ENCODE data around the gene CYTH4. TPM values are rescaled to one million over a fixed set of nuclear protein-coding genes. Genes with fewer than 3 reads are reported as not detected.

The CYTH4 gene
- total and polyA plus RNA-seq, 10 of the 15 experiments (the other 5 are each of a cell fraction or from before 2014, with no cell fraction given), result 1.5 to 27.3 (median 16.9) TPM

DNA sequence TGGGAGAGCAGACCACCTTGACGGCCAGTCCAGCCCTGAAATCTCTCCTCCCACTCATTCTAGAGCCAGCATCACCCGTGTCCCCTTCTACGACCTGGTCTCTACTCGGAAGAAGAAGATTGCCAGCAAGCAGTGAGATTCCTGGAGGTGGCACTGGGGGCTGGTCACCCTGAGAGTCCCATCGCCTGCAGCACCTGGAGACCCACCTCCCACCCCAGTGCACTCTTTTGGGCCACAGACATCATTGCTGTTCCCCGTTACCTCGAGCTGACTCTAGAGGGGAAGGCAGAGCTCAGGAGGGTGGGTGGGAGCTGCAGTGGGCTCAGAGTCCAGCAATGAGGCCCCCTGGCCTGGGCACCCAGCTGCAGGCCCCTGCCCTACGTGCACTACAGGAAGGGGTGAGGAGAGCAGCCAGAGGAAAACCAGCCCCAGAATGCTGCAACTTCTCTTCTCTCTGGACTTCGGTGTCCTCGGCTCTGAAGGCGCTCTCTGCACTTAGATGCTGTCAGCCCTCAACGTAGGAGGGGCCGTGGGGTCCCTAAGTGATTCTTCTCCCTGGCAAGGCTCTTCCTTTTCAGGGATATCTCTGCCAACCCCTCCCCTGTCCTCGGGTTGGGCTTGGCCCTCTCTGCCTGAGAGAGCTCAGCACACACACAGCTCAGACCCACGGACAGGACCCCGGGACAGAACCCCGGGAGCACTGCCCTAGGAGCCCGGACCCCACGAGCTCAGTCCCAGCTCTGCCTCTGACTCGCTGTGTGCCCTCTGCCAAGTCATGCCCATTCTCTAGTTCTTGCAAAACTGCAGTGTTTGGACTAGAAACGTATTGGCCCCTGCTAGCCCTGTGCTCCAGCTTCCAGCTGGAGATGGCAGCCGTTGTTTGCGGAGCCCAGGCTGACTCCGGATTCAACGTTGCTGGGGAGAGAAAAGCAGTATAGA, 31.3 kb downstream of the CYTH4 start:
- H4K20me1 ChIP-seq (ENCODE audit: control insufficient read depth, insufficient read depth), result no peaks in the 10 kb centered on the region
- ChIA-PET RAD21 (ENCODE audit: unreplicated experiment) (interaction anchor here (0.8 to 5.7 kb wide), 13 partner anchors 8 to 254 kb away, joined by 3 to 44 read pairs (median 6); partner anchors contain the start of gene CYTH4), SMC1A (ENCODE audit: uncharacterized antibody, unreplicated experiment) (interaction anchor here (0.6 to 7.5 kb wide), 18 partner anchors 8 to 832 kb away, joined by 3 to 65 read pairs (median 4); partner anchors contain the start of genes CYTH4, ELFN2 and RAC2), POLR2A (interaction anchor here (0.5 to 1.5 kb wide), 6 partner anchors 21 to 266 kb away, joined by 3 to 4 read pairs (median 3); partner anchors contain the start of gene LGALS2), CTCF (interaction anchor here (0.7 to 10.1 kb wide), 20 partner anchors 17 to 457 kb away, joined by 3 to 181 read pairs (median 4); partner anchors contain the start of gene RAC2)
- H3K4me2 ChIP-seq (ENCODE audit: control insufficient read depth, insufficient read depth), result no peak overlapping the region
- no peak for TF ChIP-seq SIX5 (IDR thresholded peaks at IDR 0.05; ENCODE audit: low read depth, low read length, severe bottlenecking)
- intact Hi-C loops (cut with micrococcal nuclease; ENCODE audit: unreplicated experiment) (loop anchor here (10.0 kb wide), 1 partner anchor 251 kb away; the partner anchor contains the start of gene CDC42EP1), in situ Hi-C loops (cut with MboI) (no loop called here)
- no peak overlapping the region for H3K9ac ChIP-seq (ENCODE audit: control insufficient read depth, insufficient read depth, low read length)
- BruUV-seq (replicated peaks), result no TSS peak
- ATAC-seq (no peak), FAIRE-seq (no peak), DNase-seq (ENCODE audit: low read depth, low spot score) (no peak)
- H3K27me3 ChIP-seq (replicated peaks in 1 of 2; ENCODE audit: control insufficient read depth in 2 of 2, insufficient read depth in 2 of 2, low read length in 1 of 2), result no peaks in the 10 kb centered on the region
- no peak overlapping the region for H3K27ac ChIP-seq (ENCODE audit: control insufficient read depth, insufficient read depth)
- H3K4me3 ChIP-seq, result no peak overlapping the region
- peaks cover 50% of the 10 kb centered on the region for H3K4me1 ChIP-seq (ENCODE audit: control insufficient read depth, insufficient read depth, low read length)
- H3K36me3 ChIP-seq (ENCODE audit: control insufficient read depth in 2 of 2, insufficient read depth in 2 of 2, low read length in 1 of 2), result peaks cover 0 to 13% of the 10 kb centered on the region in 2 experiments; a peak in 1 of 4 replicates
- no peak overlapping the region for H2AFZ ChIP-seq (ENCODE audit: control insufficient read depth, low read depth, low read length)
- H3K9me3 ChIP-seq (replicated peaks; ENCODE audit: control insufficient read depth, insufficient read depth, low read length), result no peaks in the 10 kb centered on the region
- 71% methylated on average over 25 of the region's 25 CpGs for WGBS (ENCODE audit: insufficient coverage, insufficient replicate concordance, low lambda C conversion rate, missing lambda C conversion rate)
- H3K79me2 ChIP-seq (ENCODE audit: control insufficient read depth, insufficient read depth, low read length), result 0 out of 2 replicates have a peak, but pooled peaks cover 1% of the 10 kb centered on the region

All from GM12878 (cell line).